ENCODE data around the gene LARP4B. TPM values are rescaled to one million over a fixed set of nuclear protein-coding genes. Genes with fewer than 3 reads are reported as not detected.

The LARP4B gene
- total RNA-seq, 4 donors from 2014 or later = 17.4 to 76.8 (median 32.2) TPM

GRCh38 chr10:839550-840205, 91.8 kb downstream of the LARP4B start:
- no peak overlapping the region for H3K4me3 ChIP-seq
- no peaks in the 10 kb centered on the region for H3K36me3 ChIP-seq
- H3K27me3 ChIP-seq = no peaks in the 10 kb centered on the region
- no peaks in the 10 kb centered on the region for H3K9me3 ChIP-seq
- H3K4me1 ChIP-seq = no peaks in the 10 kb centered on the region
- DNase-seq = no peak
- no peak overlapping the region for H3K27ac ChIP-seq
- intact Hi-C loops (cut with DNase I; ENCODE audit: low total_unique reads) = no loop called here
- no peak for TF ChIP-seq CTCF (IDR thresholded peaks at IDR 0.05)
- TF ChIP-seq POLR2A (IDR thresholded peaks at IDR 0.05) = no peak

DNA sequence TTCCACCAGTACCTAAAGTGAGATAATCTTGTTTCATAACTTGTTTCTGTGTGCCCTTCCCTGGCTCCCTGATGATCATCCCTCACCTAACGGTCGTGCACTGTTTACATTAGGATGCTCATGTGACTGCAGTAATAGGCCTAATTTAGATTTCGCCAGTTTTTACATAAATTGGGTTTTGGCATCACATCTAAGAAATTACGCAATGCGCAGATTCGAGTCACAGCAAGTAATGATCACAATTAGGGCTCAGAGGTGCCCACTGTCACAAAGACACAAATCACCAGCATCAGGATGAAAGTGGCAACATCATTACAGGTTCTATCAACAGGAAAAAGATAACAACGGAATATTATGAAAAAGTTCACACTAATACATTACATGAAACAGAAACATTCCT, 94.7 kb downstream of the LARP4B start:
- TF ChIP-seq CTCF (IDR thresholded peaks at IDR 0.05) (no peak), POLR2A (IDR thresholded peaks at IDR 0.05) (no peak)
- Histone ChIP-seq H3K36me3 (no peaks in the 10 kb centered on the region), H3K27ac (no peak overlapping the region)

DNA sequence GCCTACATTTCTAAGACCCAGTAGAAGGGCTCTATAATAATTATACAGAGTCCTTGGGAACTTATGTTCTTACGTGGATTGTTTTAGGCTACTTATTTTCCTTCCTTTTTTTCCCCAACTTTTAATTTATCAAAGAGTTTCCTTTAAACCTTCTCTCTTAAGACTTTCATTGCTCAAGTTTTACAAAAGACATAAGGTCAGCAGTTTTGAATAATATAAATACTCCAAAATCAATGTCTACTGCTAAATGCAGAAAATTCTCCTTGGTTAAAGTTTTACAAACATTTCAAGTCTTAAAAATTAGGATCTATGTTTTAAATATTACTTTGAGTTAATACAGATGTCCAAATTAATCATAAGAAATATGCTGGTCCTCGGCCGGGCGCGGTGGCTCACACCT, 97.0 kb downstream of the LARP4B start:
- Histone ChIP-seq H3K36me3 (no peaks in the 10 kb centered on the region), H3K27ac (no peak overlapping the region), H3K4me3 (no peak overlapping the region), H3K4me1 (no peaks in the 10 kb centered on the region), H3K9me3 (no peaks in the 10 kb centered on the region), H3K27me3 (no peaks in the 10 kb centered on the region)
- no peak for TF ChIP-seq CTCF (IDR thresholded peaks at IDR 0.05)
- no peak for TF ChIP-seq POLR2A (IDR thresholded peaks at IDR 0.05)
- no peak for DNase-seq
- intact Hi-C loops (cut with DNase I; ENCODE audit: low total_unique reads) = no loop called here

More for the DNA sequence above, 94.7 kb downstream of the LARP4B start:
- Histone ChIP-seq H3K4me3 (no peak overlapping the region), H3K4me1 (no peaks in the 10 kb centered on the region), H3K27me3 (no peaks in the 10 kb centered on the region), H3K9me3 (no peaks in the 10 kb centered on the region)
- no peak for DNase-seq
- intact Hi-C loops (cut with DNase I; ENCODE audit: low total_unique reads) = no loop called here

DNA sequence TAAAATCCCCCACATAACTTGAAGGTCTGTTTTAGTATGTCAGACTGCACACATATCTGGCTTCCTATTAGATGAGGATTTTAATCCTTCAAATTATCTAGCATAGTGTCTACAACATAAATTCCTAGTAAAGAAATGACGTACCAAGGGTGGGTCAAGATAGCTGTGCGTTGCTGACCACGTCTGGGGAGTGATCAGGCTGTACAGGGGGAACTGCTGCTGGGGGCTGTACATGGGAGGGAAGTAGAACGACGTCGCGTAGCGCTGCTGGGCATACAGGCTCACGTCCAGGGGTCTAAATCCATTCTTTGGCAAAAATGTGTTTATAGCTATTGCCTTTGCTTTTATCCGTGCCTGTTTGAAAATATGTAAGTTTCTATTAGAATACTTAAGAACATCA, 102.3 kb downstream of the LARP4B start:
- TF ChIP-seq CTCF (IDR thresholded peaks at IDR 0.05) (no peak), POLR2A (IDR thresholded peaks at IDR 0.05) (no peak)
- no peaks in the 10 kb centered on the region for H3K36me3 ChIP-seq
- no peaks in the 10 kb centered on the region for H3K9me3 ChIP-seq
- no peaks in the 10 kb centered on the region for H3K4me1 ChIP-seq
- no peak overlapping the region for H3K27ac ChIP-seq
- no peak overlapping the region for H3K4me3 ChIP-seq
- intact Hi-C loops (cut with DNase I; ENCODE audit: low total_unique reads) = no loop called here
- DNase-seq = no peak
- H3K27me3 ChIP-seq = no peaks in the 10 kb centered on the region

- Histone ChIP-seq H3K4me3 (no peak overlapping the region), H3K27me3 (no peaks in the 10 kb centered on the region), H3K27ac (no peak overlapping the region), H3K9me3 (no peaks in the 10 kb centered on the region), H3K4me1 (no peaks in the 10 kb centered on the region), H3K36me3 (no peaks in the 10 kb centered on the region)
- TF ChIP-seq POLR2A (IDR thresholded peaks at IDR 0.05) (no peak), CTCF (IDR thresholded peaks at IDR 0.05) (no peak)
- no peak for DNase-seq
- intact Hi-C loops (cut with DNase I; ENCODE audit: low total_unique reads) = no loop called here
These were observed 103.3 kb downstream of the LARP4B start for GRCh38 chr10:828191-828590.

Data from uterus (tissue), 4 donors.